DOHH2 (cell line): ENCODE data around the gene GABBR1.

Source experiments
- EZH2phosphoT487 ChIP-seq: fragments of 200-600 bp; sonication (generic); IDR thresholded peaks from 2 replicates; pipeline ENCODE4 v1.6.1; 2017; ENCODE audit warnings: borderline replicate concordance, mild to moderate bottlenecking, antibody characterized with exemption, low read length, moderate library complexity, mixed read lengths
- TF ChIP-seq, protein P1 (sequence below): fragments of 200-600 bp; sonication (generic); IDR thresholded peaks from one replicate; pipeline ENCODE4 v1.5.1; 2014; ENCODE audit warnings: antibody characterized with exemption, mild to moderate bottlenecking, low read depth, low read length; ENCODE audit not compliant: poor library complexity, severe bottlenecking

DNA sequence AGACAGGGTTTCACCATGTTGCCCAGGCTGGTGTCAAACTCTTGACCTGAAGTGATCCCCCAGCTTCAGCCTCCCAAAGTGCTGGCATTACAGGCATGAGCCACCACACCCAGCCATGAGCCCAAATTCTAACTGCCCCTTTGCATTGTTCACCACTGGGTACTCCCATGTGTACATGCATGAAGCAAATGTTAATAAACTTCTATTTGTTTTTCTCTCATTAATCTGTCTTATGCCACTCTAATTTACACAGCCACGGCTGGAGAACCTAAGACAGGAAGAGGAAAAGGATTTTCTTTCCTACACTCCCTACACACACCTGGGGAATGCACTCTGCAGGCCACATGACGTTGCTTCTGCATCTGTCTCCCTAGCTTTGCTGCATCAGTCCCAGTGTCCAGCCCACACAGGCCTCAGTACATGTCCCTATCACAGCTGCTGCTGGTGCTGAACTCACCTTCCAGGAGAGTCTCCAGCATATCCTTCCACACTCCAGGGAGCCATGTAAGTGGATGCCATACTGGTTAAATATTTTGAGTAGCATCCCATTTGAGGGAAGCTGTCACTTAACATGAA, 34.7 kb downstream of the GABBR1 start:
- TF ChIP-seq, protein P1, sequence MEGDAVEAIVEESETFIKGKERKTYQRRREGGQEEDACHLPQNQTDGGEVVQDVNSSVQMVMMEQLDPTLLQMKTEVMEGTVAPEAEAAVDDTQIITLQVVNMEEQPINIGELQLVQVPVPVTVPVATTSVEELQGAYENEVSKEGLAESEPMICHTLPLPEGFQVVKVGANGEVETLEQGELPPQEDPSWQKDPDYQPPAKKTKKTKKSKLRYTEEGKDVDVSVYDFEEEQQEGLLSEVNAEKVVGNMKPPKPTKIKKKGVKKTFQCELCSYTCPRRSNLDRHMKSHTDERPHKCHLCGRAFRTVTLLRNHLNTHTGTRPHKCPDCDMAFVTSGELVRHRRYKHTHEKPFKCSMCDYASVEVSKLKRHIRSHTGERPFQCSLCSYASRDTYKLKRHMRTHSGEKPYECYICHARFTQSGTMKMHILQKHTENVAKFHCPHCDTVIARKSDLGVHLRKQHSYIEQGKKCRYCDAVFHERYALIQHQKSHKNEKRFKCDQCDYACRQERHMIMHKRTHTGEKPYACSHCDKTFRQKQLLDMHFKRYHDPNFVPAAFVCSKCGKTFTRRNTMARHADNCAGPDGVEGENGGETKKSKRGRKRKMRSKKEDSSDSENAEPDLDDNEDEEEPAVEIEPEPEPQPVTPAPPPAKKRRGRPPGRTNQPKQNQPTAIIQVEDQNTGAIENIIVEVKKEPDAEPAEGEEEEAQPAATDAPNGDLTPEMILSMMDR = no peak
- no peak for TF ChIP-seq EZH2phosphoT487
